Hematopoietic multipotent progenitor cell treated with erythropoietin and hydrocortisone succinate and interleukin-3 and kit ligand, for 17 days (in vitro differentiated cells): Measurements from ENCODE around the gene THADA.

Source experiments
- DNase-seq: peaks from one replicate; pipeline ENCODE4 v3.0.0-alpha.2; 2015; ENCODE audit warnings: low spot score

The THADA gene

GRCh38 chr2:43493954-43494353 is 101.9 kb downstream of the THADA start:
- no peak for DNase-seq

- DNase-seq: no peak
Measured at GRCh38 chr2:43491065-43491639, 104.7 kb downstream of the THADA start.

- DNase-seq: no peak
Measured at GRCh38 chr2:43490252-43490786, 105.5 kb downstream of the THADA start.

GRCh38 chr2:43488737-43489136 is 107.1 kb downstream of the THADA start:
- DNase-seq: no peak

GRCh38 chr2:43486603-43487002 is 109.2 kb downstream of the THADA start:
- no peak for DNase-seq

- peak; percentile 85 for DNase-seq
Measured at GRCh38 chr2:43484323-43484930, 111.4 kb downstream of the THADA start.

GRCh38 chr2:43482961-43483360 is 112.9 kb downstream of the THADA start:
- no peak for DNase-seq

GRCh38 chr2:43481927-43482542 is 113.8 kb downstream of the THADA start:
- no peak for DNase-seq

GRCh38 chr2:43480874-43481273 is 115.0 kb downstream of the THADA start:
- DNase-seq: no peak

- DNase-seq: no peak
Measured at GRCh38 chr2:43478412-43479086, 117.3 kb downstream of the THADA start.

- no peak for DNase-seq
Measured at GRCh38 chr2:43475922-43476321, 119.9 kb downstream of the THADA start.

GRCh38 chr2:43475137-43475846 is 120.5 kb downstream of the THADA start:
- DNase-seq: no peak

GRCh38 chr2:43474273-43474672 is 121.6 kb downstream of the THADA start:
- DNase-seq: no peak

GRCh38 chr2:43473767-43474166 is 122.1 kb downstream of the THADA start:
- DNase-seq: no peak

- no peak for DNase-seq
Measured at GRCh38 chr2:43472527-43473194, 123.2 kb downstream of the THADA start.

GRCh38 chr2:43469713-43470112 is 126.1 kb downstream of the THADA start:
- DNase-seq: no peak

GRCh38 chr2:43469094-43469493 is 126.7 kb downstream of the THADA start:
- no peak for DNase-seq

- DNase-seq: no peak
Measured at GRCh38 chr2:43467891-43468290, 127.9 kb downstream of the THADA start.

- DNase-seq: no peak
Measured at GRCh38 chr2:43465234-43465633, 130.6 kb downstream of the THADA start.

GRCh38 chr2:43464590-43464989 is 131.2 kb downstream of the THADA start:
- no peak for DNase-seq

- DNase-seq: no peak
Measured at GRCh38 chr2:43462866-43463641, 132.8 kb downstream of the THADA start.
